Activated T-helper 2 cell treated with anti-CD3 and anti-CD28 coated beads, Interferon-gamma antibody, Interleukin-2, Interleukin-4, amounts not matched to agents 10 μg/mL and 5 μg/mL and 100 μg/mL, durations not matched to agents 14 hours and 24 hours and 36 hours (primary cell): Measurements from ENCODE around the gene STARD10. TPM values are rescaled to one million over a fixed set of nuclear protein-coding genes. Genes with fewer than 3 reads are reported as not detected.

Experiments
- DNase-seq: peaks from one replicate; pipeline ENCODE4 v3.0.0; 2021; ENCODE audit warnings: low spot score
- H3K27ac Mint-ChIP-seq: one replicate; pipeline ENCODE4 v1.8.0; 2021; ENCODE audit warnings: mixed read lengths
- H3K27me3 Mint-ChIP-seq: one replicate; pipeline ENCODE4 v1.8.0; 2021; ENCODE audit warnings: low read depth, mixed read lengths
- H3K36me3 Mint-ChIP-seq: one replicate; pipeline ENCODE4 v1.8.0; 2021; ENCODE audit warnings: low read depth, mixed read lengths
- H3K4me1 Mint-ChIP-seq: one replicate; pipeline ENCODE4 v1.8.0; 2021; ENCODE audit warnings: low read depth, mixed read lengths
- H3K4me3 Mint-ChIP-seq: one replicate; pipeline ENCODE4 v1.8.0; 2021; ENCODE audit warnings: low read depth, mild to moderate bottlenecking, moderate library complexity, mixed read lengths
- H3K9me3 Mint-ChIP-seq: one replicate; pipeline ENCODE4 v1.8.0; 2021; ENCODE audit warnings: mixed read lengths
- intact Hi-C: fragments of 100-400 bp; cut with micrococcal nuclease; formaldehyde crosslinking; loops from one replicate; pipeline ENCODE4 v1.15.1; 2023
- total RNA-seq: library from RNA; stranded (reverse); gene quantifications from 2 replicates; pipeline ENCODE4 v1.2.3, GENCODE V29; 2022

STARD10 gene
- total RNA-seq, 1 donor from 2014 or later = 10.7 TPM

DNA sequence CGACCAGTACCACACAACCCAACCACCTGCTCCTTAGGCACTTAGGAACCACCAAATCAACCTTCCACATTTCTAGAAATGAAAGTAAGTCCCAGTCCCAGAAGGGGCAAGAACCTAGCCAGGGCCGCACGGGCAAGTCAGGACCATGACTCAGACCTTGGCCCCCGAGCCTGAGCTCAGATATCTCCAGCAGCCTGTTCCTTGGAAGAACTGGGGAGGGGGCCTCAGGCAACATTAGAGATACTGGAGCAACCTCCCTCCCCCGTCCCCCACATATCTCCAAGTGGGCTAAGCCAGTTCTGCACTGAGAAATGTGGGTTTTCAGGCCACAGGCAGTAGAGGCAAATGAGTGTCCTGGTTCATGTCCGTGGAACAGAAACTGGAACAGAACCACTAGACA lies 49.4 kb downstream of the STARD10 start:
- no peaks in the 10 kb centered on the region for H3K27me3 Mint-ChIP-seq

DNA sequence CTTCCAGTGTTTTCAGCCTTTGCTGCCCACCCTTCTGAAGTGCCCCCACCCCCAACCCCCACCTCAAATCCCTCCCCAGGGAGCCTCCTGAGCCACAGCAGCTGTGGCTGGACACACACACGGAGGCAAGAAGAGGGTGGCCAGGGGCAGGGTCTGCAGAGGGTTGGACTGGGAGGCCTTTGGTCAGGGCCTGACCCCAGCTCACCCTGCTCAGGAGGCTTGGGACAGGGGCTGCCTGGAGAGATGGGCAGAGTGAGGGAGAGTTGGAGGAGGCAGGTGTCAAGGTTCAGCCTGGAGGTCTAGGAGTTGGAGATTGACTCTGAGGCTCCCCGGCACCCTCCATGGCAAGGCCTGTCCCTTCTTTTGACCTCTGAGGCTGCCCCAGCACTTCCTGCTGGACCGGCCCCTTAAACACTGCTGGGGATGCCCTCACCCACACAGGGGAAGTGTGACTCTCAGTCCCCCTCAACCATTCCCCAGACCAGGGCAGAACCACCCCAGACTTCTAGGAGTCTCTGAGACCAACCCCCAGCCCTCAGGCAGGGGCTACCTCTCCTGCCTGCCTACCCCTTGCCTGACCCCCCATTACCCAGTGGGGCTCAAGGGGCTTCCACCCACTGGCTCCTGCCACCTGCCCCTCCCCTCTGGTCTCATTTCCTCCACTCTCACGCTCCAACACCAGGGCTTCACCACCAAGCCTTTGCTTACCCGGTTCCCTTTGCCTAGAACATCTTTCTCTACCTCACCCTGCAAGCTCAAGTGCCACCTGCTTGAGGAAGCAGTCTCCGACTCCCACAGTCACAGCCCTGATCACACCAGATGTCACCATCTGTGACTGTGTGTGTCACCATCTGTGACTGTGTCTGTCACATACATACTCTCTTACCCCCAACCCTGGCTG lies 50.3 kb downstream of the STARD10 start:
- peaks cover 30% of the 10 kb centered on the region for H3K4me1 Mint-ChIP-seq
- peak overlapping the region; percentile 8 for H3K27ac Mint-ChIP-seq
- no peaks in the 10 kb centered on the region for H3K27me3 Mint-ChIP-seq
- H3K36me3 Mint-ChIP-seq = no peaks in the 10 kb centered on the region
- intact Hi-C loops = no loop called here
- no peak for DNase-seq
- H3K9me3 Mint-ChIP-seq = no peaks in the 10 kb centered on the region
- no peak overlapping the region for H3K4me3 Mint-ChIP-seq

More for the DNA sequence above, 49.4 kb downstream of the STARD10 start:
- intact Hi-C loops = no loop called here
- Mint-ChIP-seq H3K36me3 (no peaks in the 10 kb centered on the region), H3K9me3 (no peaks in the 10 kb centered on the region), H3K4me3 (no peak overlapping the region), H3K4me1 (peaks cover 30% of the 10 kb centered on the region), H3K27ac (peak overlapping the region; percentile 36)
- DNase-seq = no peak

DNA sequence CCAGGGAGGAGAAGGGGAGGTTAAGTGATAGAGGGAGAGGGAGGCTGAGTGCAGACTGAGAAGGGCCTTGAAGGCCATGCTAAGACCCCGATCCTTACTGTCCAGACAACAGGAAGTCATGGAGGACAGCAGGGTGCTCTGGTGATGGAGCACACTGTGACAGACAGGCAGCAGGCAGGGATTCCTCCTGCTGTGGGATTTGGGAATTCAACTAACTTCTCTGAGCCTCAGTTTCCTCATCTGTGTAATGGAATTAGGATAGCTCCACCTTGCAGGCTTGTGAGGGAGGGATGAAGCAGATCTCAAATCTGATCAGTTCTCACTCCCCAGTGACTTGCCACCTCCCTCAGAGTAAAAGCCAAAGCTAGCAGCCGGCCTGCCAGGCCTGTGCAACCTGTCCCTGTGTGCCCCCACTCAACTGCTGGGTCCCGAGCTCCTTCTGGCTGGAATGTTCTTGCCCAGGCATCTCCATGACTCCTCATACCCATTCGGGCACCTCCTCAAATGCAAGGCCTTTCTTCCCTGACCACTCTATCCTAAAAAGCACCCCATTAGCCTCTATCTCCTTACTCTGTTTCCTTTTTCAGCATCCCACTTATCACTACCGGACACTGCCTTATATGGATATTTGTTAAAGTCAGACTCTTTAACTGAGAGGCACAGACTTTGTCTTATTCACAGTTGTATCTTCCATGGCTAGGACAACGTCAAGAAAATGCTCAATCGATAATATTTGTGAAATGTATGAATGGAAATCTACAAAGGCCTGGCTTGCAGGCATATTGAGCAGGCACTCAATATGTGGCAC lies 51.1 kb downstream of the STARD10 start:
- H3K27ac Mint-ChIP-seq = peak overlapping the region; percentile 53
- H3K9me3 Mint-ChIP-seq = no peaks in the 10 kb centered on the region
- H3K4me1 Mint-ChIP-seq = peaks cover 34% of the 10 kb centered on the region
- DNase-seq = no peak
- H3K27me3 Mint-ChIP-seq = no peaks in the 10 kb centered on the region
- H3K4me3 Mint-ChIP-seq = no peak overlapping the region
- intact Hi-C loops = no loop called here
- H3K36me3 Mint-ChIP-seq = no peaks in the 10 kb centered on the region

DNA sequence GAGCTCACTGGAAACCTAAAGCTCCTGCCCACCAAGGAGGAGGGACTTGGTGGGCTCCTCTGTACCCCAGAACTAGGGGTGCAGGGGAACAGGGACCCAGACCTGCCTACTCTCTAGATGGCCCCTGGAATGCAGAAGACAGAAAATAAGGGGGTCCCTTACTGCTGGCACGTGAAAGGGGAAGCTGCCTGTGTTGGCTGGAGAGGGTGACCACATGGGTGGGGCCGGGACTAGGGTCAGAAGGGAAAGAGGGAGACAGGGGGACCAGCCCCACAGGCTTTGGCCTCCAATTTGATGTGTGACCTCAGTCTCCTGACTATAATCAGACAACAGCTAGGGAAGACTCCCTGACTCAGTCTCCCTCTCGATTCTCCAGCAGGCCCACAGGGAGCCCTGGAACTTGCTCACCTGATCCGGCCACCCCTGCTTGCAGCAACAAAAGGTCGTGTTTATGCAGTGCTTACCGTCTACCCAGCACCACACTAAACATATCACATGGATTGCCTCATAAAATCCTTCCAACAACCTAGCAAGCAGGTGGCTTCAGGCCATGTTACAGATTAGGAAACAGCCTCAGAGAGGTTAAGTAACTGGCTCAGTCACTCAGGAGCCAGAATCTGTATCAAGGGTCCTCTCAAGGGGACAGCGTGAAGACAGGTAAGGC lies 51.9 kb downstream of the STARD10 start:
- intact Hi-C loops = no loop called here
- no peak for DNase-seq
- Mint-ChIP-seq H3K27me3 (no peaks in the 10 kb centered on the region), H3K9me3 (no peaks in the 10 kb centered on the region), H3K36me3 (peaks cover 6% of the 10 kb centered on the region), H3K4me1 (peaks cover 41% of the 10 kb centered on the region), H3K27ac (peak overlapping the region; percentile 53), H3K4me3 (no peak overlapping the region)

DNA sequence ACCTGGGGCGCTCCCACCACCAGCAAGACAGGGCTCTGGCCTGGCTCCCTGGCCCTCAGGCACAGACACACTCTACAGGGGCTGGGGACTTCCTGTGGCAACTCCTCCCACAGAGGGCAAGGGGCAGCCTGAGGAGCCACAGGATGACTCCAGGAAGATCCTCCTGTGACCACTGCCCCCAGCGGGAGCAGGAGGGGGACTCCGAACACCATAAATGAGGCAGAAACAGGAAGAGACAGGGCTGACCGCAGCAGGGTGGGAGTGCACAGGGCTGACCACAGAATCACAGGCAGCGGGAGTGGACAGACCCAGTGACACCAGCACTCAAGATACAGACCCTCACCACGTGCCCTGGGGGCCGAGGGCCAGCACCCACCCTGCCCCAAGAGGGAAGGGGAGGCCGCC lies 52.4 kb downstream of the STARD10 start:
- no peak for DNase-seq
- Mint-ChIP-seq H3K27ac (peak overlapping the region; percentile 61), H3K4me1 (peaks cover 47% of the 10 kb centered on the region), H3K9me3 (no peaks in the 10 kb centered on the region), H3K4me3 (no peak overlapping the region), H3K27me3 (no peaks in the 10 kb centered on the region), H3K36me3 (peaks cover 6% of the 10 kb centered on the region)
- intact Hi-C loops = no loop called here

GRCh38 chr11:72740562-72741428 lies 53.1 kb downstream of the STARD10 start:
- Mint-ChIP-seq H3K27me3 (no peaks in the 10 kb centered on the region), H3K4me1 (peaks cover 50% of the 10 kb centered on the region), H3K4me3 (no peak overlapping the region), H3K9me3 (no peaks in the 10 kb centered on the region), H3K36me3 (peaks cover 6% of the 10 kb centered on the region), H3K27ac (peak overlapping the region; percentile 69)
- intact Hi-C loops = no loop called here
- DNase-seq = no peak

GRCh38 chr11:72740060-72740424 lies 53.8 kb downstream of the STARD10 start:
- H3K27me3 Mint-ChIP-seq = no peaks in the 10 kb centered on the region
- intact Hi-C loops = no loop called here
- no peak overlapping the region for H3K4me3 Mint-ChIP-seq
- peaks cover 6% of the 10 kb centered on the region for H3K36me3 Mint-ChIP-seq
- peaks cover 52% of the 10 kb centered on the region for H3K4me1 Mint-ChIP-seq
- peak overlapping the region; percentile 42 for H3K27ac Mint-ChIP-seq
- H3K9me3 Mint-ChIP-seq = no peaks in the 10 kb centered on the region
- DNase-seq = no peak

DNA sequence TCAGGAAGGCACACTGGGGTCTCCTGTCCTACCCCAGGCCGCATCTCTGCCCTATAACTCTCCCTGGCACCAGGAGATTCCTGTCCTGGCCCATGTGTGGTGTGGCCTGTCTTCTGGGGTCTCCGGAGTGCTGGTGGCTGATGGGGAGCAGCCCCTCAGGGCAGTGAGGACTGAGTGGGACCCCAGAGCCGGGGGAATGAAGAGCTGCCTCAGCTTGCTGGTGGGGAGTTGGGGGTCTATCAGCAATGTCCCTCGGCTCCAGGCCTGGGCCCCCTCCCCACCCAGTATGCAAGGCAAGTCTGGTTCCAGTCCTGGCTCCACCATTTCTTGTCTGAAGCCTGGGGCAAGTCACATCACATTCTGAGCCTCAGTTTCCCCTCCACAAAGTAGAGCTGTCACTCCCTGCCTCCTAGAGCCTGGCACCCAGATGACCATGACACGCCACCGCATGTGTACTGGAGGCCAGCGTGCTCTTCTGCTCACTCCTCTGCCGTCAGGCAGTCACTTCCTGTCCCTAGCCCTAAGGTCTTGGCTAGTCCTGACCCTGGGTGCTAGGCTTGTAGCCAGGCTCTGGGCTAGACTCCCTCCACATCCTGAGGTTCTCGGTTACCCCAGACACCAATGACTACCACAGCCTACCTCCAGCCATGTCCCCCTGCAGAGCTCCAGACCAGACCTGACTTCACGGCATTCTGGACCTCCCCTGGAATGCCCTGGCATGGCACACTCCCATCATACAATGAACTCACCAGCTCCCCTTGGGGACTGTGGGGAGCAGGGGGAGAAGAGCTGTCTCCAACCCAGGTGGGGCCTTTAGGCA lies 54.4 kb downstream of the STARD10 start:
- peaks cover 52% of the 10 kb centered on the region for H3K4me1 Mint-ChIP-seq
- intact Hi-C loops = loop anchor here (5.0 kb wide), 1 partner anchor 73 kb away; the partner anchor contains the start of gene ATG16L2
- no peak for DNase-seq
- peak overlapping the region; percentile 95 for H3K27ac Mint-ChIP-seq
- H3K36me3 Mint-ChIP-seq = peaks cover 6% of the 10 kb centered on the region
- H3K27me3 Mint-ChIP-seq = no peaks in the 10 kb centered on the region
- no peaks in the 10 kb centered on the region for H3K9me3 Mint-ChIP-seq
- H3K4me3 Mint-ChIP-seq = no peak overlapping the region

DNA sequence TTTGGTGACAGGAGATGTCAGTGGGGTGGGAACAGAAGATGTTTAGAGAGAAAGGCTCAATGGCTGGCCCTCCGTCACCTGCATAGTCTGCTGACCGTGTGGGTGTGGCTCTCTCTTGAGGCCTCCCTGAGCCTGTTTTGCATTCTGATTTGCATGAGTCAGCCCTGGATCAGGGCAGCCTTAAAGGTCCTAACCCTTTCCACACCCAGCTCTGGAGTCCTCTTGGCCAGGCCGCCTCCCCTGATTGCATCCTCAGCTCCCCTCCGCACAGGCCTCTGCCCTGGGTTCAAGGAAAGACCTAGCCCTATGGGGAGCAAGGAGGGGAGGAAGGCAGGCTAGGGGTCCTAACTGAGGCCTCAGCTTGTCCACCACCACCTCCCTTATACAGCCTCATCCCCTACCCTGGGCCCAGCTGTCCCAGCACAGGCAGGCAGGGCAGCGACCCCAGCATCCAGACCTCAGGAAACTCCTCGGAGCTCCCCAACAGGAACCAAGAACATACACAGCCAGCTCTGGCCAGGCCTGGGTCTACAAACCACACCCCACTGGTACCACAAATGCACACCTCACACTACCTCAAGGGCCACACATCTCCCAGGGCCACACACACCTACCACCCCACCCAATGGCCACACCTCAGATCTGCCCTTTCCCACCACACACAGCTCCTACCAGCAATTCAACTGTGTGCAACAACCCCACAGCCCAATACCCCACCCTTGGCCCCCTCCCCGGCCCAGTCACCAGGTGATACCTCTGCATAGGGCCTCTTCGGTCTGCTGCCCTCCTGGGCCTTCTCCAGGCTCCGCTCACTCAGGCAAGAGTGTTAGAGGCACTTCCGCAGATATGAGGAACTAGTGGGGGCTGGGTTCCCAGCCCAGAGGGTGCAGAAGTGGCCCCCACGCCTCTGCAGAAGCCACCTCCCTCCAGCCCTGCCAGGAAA lies 55.4 kb downstream of the STARD10 start:
- intact Hi-C loops = loop anchor here (5.0 kb wide), 1 partner anchor 74 kb away; the partner anchor contains the start of gene ATG16L2
- Mint-ChIP-seq H3K4me3 (no peak overlapping the region), H3K36me3 (peaks cover 6% of the 10 kb centered on the region), H3K27me3 (no peaks in the 10 kb centered on the region), H3K4me1 (peaks cover 46% of the 10 kb centered on the region), H3K9me3 (no peaks in the 10 kb centered on the region), H3K27ac (peak overlapping the region; percentile 95)
- DNase-seq = no peak

DNA sequence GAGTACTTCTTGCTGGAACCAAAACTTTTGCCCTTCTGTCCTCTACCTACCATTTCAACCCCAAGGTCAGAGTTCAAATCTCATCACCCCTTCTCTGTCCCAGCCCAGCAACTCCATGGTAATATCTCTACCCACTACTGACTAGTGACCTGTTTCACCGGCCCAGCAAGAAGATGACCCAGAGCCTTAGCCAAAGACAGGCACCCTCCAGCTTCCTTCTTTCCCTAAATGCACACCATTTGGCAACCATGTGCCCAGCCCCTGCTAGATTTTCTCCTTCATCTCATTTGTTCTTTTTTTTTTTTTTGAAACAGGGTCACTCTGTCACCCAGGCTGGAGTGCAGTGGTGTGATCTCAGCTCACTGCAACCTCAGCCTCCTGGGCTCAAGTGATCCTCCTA lies 56.5 kb downstream of the STARD10 start:
- Mint-ChIP-seq H3K27me3 (no peaks in the 10 kb centered on the region), H3K4me1 (peaks cover 46% of the 10 kb centered on the region), H3K27ac (peak overlapping the region; percentile 95), H3K36me3 (peaks cover 6% of the 10 kb centered on the region), H3K4me3 (peak overlapping the region; percentile 49), H3K9me3 (no peaks in the 10 kb centered on the region)
- no peak for DNase-seq
- intact Hi-C loops = loop anchor here (5.0 kb wide), 1 partner anchor 75 kb away; the partner anchor contains the start of gene ATG16L2
